Fibroblast of lung (primary cell): ENCODE results near the gene BMS1.

ENCODE experiments used
- EZH2 ChIP-seq: IDR thresholded peaks from 2 replicates; pipeline ENCODE4 v1.5.1; 2012; ENCODE audit warnings: low read length, control low read depth, mild to moderate bottlenecking; ENCODE audit errors: missing control alignments
- TF ChIP-seq, protein P1 (sequence below), 2 donors: IDR thresholded peaks in 1 of 2; conservative IDR thresholded peaks in 1 of 2; 1 replicate in 1 of 2; 2 replicates in 1 of 2; pipeline ENCODE4 v1.5.1; 2011 to 2012; ENCODE audit warnings: low read length in 2 of 2, control low read depth in 1 of 2, inconsistent platforms in 1 of 2, low read depth in 1 of 2, mild to moderate bottlenecking in 1 of 2

DNA sequence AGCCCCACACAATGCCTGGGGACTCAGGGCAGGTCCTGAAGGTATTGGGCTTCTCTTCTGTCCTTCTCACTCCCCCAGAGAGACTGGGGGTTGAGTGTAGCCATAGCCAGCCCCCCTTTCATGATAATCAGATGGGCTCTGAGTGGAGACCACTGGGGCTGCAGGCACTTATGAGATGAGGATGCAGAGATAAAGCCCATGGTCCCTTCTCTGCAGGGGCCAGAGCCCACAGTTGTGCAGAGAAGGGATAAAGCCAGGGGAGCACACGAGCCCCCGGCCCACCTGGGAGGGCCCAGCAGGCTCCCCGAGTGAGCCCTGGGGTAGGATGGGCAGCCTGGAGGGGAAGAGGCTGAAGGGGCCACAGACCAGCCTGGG is 96.2 kb downstream of the BMS1 start:
- TF ChIP-seq, protein P1, sequence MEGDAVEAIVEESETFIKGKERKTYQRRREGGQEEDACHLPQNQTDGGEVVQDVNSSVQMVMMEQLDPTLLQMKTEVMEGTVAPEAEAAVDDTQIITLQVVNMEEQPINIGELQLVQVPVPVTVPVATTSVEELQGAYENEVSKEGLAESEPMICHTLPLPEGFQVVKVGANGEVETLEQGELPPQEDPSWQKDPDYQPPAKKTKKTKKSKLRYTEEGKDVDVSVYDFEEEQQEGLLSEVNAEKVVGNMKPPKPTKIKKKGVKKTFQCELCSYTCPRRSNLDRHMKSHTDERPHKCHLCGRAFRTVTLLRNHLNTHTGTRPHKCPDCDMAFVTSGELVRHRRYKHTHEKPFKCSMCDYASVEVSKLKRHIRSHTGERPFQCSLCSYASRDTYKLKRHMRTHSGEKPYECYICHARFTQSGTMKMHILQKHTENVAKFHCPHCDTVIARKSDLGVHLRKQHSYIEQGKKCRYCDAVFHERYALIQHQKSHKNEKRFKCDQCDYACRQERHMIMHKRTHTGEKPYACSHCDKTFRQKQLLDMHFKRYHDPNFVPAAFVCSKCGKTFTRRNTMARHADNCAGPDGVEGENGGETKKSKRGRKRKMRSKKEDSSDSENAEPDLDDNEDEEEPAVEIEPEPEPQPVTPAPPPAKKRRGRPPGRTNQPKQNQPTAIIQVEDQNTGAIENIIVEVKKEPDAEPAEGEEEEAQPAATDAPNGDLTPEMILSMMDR (conservative IDR thresholded peaks at IDR 0.05 in 1 of 2, IDR thresholded peaks at IDR 0.05 in 1 of 2; ENCODE audit: low read depth in 1 of 2, low read length in 2 of 2), result no peak
- TF ChIP-seq EZH2, result no peak
